Spleen (tissue), 11 donors: ENCODE results near the gene PARD3B. TPM values are rescaled to one million over a fixed set of nuclear protein-coding genes. Genes with fewer than 3 reads are reported as not detected.

Experiments
- DNase-seq: peaks from one replicate; pipeline ENCODE4 v3.0.0-alpha.2; 2020
- H3K27ac ChIP-seq, 8 donors: fragments of 200-600 bp; sonication (generic) in 7 of 8; 1 replicate in 4 of 8; 2 replicates in 4 of 8; pipeline versions ENCODE4 v1.5.0 to v1.8.0; 2016 to 2021; ENCODE audit warnings: inconsistent platforms in 4 of 8, mild to moderate bottlenecking in 4 of 8, moderate library complexity in 1 of 8
- H3K27me3 ChIP-seq, 7 donors: fragments of 200-600 bp; sonication (generic) in 6 of 7; replicated peaks in 1 of 7; 1 replicate in 4 of 7; 2 replicates in 3 of 7; pipeline versions ENCODE4 v1.5.0 to v1.8.0; 2016 to 2021; ENCODE audit warnings: inconsistent platforms in 3 of 7, mild to moderate bottlenecking in 1 of 7
- H3K36me3 ChIP-seq, 6 donors: fragments of 200-600 bp; sonication (generic) in 5 of 6; 1 replicate in 4 of 6; 2 replicates in 2 of 6; pipeline versions ENCODE4 v1.5.0 to v1.8.0; 2016 to 2021; ENCODE audit warnings: inconsistent platforms in 2 of 6
- H3K4me1 ChIP-seq, 6 donors: fragments of 200-600 bp; sonication (generic) in 5 of 6; 1 replicate in 3 of 6; 2 replicates in 3 of 6; pipeline versions ENCODE4 v1.5.0 to v1.8.0; 2016 to 2021; ENCODE audit warnings: inconsistent platforms in 3 of 6
- H3K4me3 ChIP-seq, 8 donors: fragments of 200-600 bp; sonication (generic) in 7 of 8; 1 replicate in 4 of 8; 2 replicates in 4 of 8; pipeline versions ENCODE4 v1.5.0 to v1.8.0; 2016 to 2021; ENCODE audit warnings: inconsistent platforms in 4 of 8, mild to moderate bottlenecking in 4 of 8, moderate library complexity in 2 of 8
- H3K9me3 ChIP-seq, 8 donors: fragments of 200-600 bp; sonication (generic) in 7 of 8; 1 replicate in 4 of 8; 2 replicates in 4 of 8; pipeline versions ENCODE4 v1.5.0 to v1.8.0; 2016 to 2021; ENCODE audit warnings: inconsistent platforms in 4 of 8
- POLR2A ChIP-seq, 3 donors: fragments of 450-650 bp; IDR thresholded peaks; one replicate each; pipeline ENCODE4 v1.5.1; 2017; ENCODE audit warnings: antibody characterized with exemption in 3 of 3, mild to moderate bottlenecking in 1 of 3
- POLR2AphosphoS5 ChIP-seq, 3 donors: sonication (generic); formaldehyde crosslinking; IDR thresholded peaks; one replicate each; pipeline ENCODE4 v1.5.1; 2017; ENCODE audit warnings: antibody characterized with exemption in 3 of 3
- WGBS, 5 donors: extraction: QIAGEN DNeasy Blood & Tissue Kit in 3 of 5; methylation state at CpG; one replicate each; pipeline versions ENCODE4 v1.1.5 to v1.1.7; 2013 to 2018; 5-methylcytosine and 5-hydroxymethylcytosine counted together
- intact Hi-C: fragments of 100-400 bp; cut with DNase I; formaldehyde crosslinking; loops from one replicate; pipeline ENCODE4 v1.15.0; 2023; ENCODE audit warnings: low total_unique reads
- polyA plus RNA-seq, 3 donors: library from polyadenylated mRNA; stranded (reverse); fragments of 200-250 nt; gene quantifications; one replicate each; pipeline ENCODE4 v1.2.1, GENCODE V29; 2013
- small RNA-seq, 4 donors: library from RNA; depleted of rRNA; stranded (forward); fragments of <200 nt; gene quantifications; one replicate each; pipeline ENCODE3, GENCODE V24; 2016
- total RNA-seq, 7 donors: library from RNA; depleted of rRNA in 3 of 7; stranded (reverse); fragments of >200 nt in 3 of 7; fragmentation: NEBNext Ultra II Directional in 4 of 7; extraction: Animal tissue kit (Norgen Biotek cat#: 25700) in 4 of 7; gene quantifications; one replicate each; pipeline versions ENCODE4 v1.1.0 to v1.2.1, GENCODE V29; 2016 to 2021
- TF ChIP-seq, protein P1 (sequence below), 11 experiments: fragments of 200-600 bp in 7 of 11; fragments of 450-650 bp in 4 of 11; sonication (generic) in 4 of 11; IDR thresholded peaks in 8 of 11; conservative IDR thresholded peaks in 3 of 11; 1 replicate in 7 of 11; 2 replicates in 4 of 11; pipeline versions ENCODE4 v1.4.0 to v1.8.0; 2016 to 2021; ENCODE audit warnings: antibody characterized with exemption in 11 of 11, inconsistent platforms in 4 of 11, mild to moderate bottlenecking in 1 of 11
- donor health status: healthy with polysubstance abuse.
- donor health status: DM: no; HTN: no; CAD: no; lungs with moderate emphysema.
- donor health status: DM: no; HTN: no; CAD: no.
- donor health status: Bipolar disorder and iron deficiency.
- donor health status: healthy.
- donor health status: DM: no; HTN: no; CAD: no.
- donor health status: DM: yes; HTN: yes; CAD: no.

Gene PARD3B
- total and polyA plus RNA-seq, 10 donors, result 0.85 to 27.8 (median 14.7) TPM

DNA sequence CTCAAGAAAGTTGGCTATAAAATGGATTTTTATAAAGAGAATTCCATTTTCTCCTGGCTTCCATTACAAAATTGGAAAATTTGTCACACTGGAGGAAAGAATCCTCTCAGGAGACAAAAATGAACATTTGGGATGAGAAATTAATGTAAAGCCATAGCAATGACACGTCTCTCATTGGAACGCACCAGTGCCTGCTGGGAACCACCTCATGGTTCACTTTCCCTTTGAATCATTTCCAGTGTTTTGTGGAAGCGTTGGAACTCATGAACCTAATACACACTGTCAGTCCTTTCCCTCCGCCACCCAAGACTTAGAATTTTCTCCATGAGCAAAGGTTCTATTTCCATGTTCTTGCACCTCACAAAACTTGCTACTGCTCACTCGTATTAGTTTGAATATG is 1116.0 kb downstream of the PARD3B start:
- intact Hi-C loops, result no loop called here
- no peak for DNase-seq
- TF ChIP-seq POLR2AphosphoS5 (IDR thresholded peaks at IDR 0.05) (no peak), POLR2A (IDR thresholded peaks at IDR 0.05) (no peak)
- TF ChIP-seq, protein P1, sequence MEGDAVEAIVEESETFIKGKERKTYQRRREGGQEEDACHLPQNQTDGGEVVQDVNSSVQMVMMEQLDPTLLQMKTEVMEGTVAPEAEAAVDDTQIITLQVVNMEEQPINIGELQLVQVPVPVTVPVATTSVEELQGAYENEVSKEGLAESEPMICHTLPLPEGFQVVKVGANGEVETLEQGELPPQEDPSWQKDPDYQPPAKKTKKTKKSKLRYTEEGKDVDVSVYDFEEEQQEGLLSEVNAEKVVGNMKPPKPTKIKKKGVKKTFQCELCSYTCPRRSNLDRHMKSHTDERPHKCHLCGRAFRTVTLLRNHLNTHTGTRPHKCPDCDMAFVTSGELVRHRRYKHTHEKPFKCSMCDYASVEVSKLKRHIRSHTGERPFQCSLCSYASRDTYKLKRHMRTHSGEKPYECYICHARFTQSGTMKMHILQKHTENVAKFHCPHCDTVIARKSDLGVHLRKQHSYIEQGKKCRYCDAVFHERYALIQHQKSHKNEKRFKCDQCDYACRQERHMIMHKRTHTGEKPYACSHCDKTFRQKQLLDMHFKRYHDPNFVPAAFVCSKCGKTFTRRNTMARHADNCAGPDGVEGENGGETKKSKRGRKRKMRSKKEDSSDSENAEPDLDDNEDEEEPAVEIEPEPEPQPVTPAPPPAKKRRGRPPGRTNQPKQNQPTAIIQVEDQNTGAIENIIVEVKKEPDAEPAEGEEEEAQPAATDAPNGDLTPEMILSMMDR (IDR thresholded peaks at IDR 0.05 in 8 of 11, conservative IDR thresholded peaks at IDR 0.05 in 3 of 11), result no peak
- H3K27ac ChIP-seq, result no peak overlapping the region
- no peaks in the 10 kb centered on the region for H3K9me3 ChIP-seq
- H3K27me3 ChIP-seq, result no peaks in the 10 kb centered on the region
- H3K4me1 ChIP-seq, result peaks cover 0 to 11% (median 3%) of the 10 kb centered on the region in 6 donors
- no peak overlapping the region for H3K4me3 ChIP-seq
- 87 to 98% (median 90%) methylated on average over 5 of the region's 5 CpGs for WGBS, 5 donors
- no peaks in the 10 kb centered on the region for H3K36me3 ChIP-seq

DNA sequence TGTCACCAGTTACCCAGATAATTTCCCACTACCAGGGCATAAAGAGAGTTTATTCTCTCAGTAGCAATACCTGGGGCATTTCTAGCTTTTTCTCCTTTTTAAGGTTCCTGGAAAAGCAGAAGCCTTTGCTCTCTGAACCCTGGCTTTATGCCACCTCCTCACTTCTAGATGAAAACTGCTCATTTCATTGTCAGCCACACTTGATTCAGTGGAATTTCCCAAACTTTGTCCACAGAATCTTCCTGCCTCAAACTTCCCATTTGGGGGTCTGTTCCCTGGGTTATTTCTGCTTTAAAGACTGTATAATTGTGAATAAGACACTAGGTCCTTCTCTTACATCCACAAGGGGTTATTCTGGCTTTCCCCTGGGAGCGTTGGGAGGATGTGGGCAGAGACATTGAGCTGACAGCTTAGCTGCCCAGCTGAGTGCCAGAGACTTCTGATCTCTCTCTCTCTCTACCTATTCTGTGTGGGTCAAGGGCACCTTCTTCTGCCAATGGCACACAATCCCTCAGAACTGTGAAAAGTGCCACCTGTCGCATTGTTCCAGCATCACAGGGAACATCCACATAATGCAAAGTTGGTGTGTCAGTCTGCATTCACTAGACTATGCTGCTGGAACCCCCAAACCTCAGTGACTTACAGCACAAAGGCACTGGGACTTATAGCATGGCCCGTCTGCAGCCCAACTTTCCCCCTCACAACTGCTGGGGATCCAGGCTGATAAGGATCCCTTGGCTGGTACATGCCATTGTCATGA is 1117.1 kb downstream of the PARD3B start:
- 75 to 88% (median 85%) methylated on average over 3 of the region's 3 CpGs for WGBS, 5 donors
- no peak for DNase-seq
- intact Hi-C loops, result no loop called here

DNA sequence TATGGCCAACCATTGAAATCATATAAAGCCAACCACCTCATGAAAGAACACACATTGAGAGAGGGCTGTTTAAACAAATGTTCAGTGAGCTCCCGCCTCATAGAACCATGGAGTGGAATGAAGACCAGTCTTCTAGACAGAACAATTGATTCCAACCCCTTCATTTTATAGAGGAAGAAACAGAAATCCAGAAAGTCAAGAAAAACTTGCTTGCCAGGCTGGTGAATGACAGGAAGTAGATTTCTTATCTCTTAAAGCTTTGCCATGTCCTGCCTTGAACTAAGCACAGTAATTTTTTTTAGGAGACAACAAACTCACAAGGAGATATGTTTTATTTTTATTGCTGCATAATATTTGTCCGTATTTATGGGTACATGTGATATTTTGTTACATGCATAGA is 1120.5 kb downstream of the PARD3B start:
- Histone ChIP-seq H3K27ac (no peak overlapping the region), H3K4me3 (no peak overlapping the region), H3K4me1 (peaks cover 0 to 7% (median 2%) of the 10 kb centered on the region in 6 donors), H3K36me3 (no peaks in the 10 kb centered on the region), H3K27me3 (no peaks in the 10 kb centered on the region), H3K9me3 (no peaks in the 10 kb centered on the region)
- no peak for TF ChIP-seq POLR2AphosphoS5 (IDR thresholded peaks at IDR 0.05)
- TF ChIP-seq, protein P1 (IDR thresholded peaks at IDR 0.05 in 8 of 11, conservative IDR thresholded peaks at IDR 0.05 in 3 of 11), result no peak
- TF ChIP-seq POLR2A (IDR thresholded peaks at IDR 0.05), result no peak
- DNase-seq, result no peak
- WGBS, 5 donors, result 78 to 90% (median 83%) methylated on average over 2 of the region's 2 CpGs
- intact Hi-C loops, result no loop called here

More for the DNA sequence above, 1117.1 kb downstream of the PARD3B start:
- H3K36me3 ChIP-seq, result no peaks in the 10 kb centered on the region
- TF ChIP-seq POLR2A (IDR thresholded peaks at IDR 0.05) (no peak), POLR2AphosphoS5 (IDR thresholded peaks at IDR 0.05) (no peak)
- TF ChIP-seq, protein P1 (IDR thresholded peaks at IDR 0.05 in 8 of 11, conservative IDR thresholded peaks at IDR 0.05 in 3 of 11), result no peak
- no peaks in the 10 kb centered on the region for H3K27me3 ChIP-seq
- H3K4me3 ChIP-seq, result no peak overlapping the region
- H3K9me3 ChIP-seq, result no peaks in the 10 kb centered on the region
- peaks cover 0 to 11% (median 3%) of the 10 kb centered on the region in 6 donors for H3K4me1 ChIP-seq
- H3K27ac ChIP-seq, result no peak overlapping the region

Small RNAs within 50 kb of the gene (small RNA-seq; reads per million reads assigned to genes)
- 0 reads per million in 4 donors for gene AC008171.1
